Keratinocyte (primary cell): ENCODE results near the gene PCDHGA6.
A peak's percentile ranks its signal among the peaks of the same experiment; 100 is the strongest.

Experiments
- CTCF ChIP-seq, 3 experiments: IDR thresholded peaks in 1 of 3; conservative IDR thresholded peaks in 1 of 3; optimal IDR thresholded peaks in 1 of 3; 2 replicates in 2 of 3; 3 replicates in 1 of 3; pipeline versions ENCODE3 to v1.5.1; 2011; ENCODE audit warnings: low read length in 3 of 3, mild to moderate bottlenecking in 3 of 3, moderate library complexity in 2 of 3, control low read depth in 1 of 3, inconsistent platforms in 1 of 3; ENCODE audit not compliant: insufficient read depth in 2 of 3; ENCODE audit errors: extremely low read depth in 1 of 3
- EZH2 ChIP-seq: IDR thresholded peaks from one replicate; pipeline ENCODE4 v1.6.1; 2012; ENCODE audit warnings: inconsistent platforms, mild to moderate bottlenecking, low read length, moderate library complexity

DNA sequence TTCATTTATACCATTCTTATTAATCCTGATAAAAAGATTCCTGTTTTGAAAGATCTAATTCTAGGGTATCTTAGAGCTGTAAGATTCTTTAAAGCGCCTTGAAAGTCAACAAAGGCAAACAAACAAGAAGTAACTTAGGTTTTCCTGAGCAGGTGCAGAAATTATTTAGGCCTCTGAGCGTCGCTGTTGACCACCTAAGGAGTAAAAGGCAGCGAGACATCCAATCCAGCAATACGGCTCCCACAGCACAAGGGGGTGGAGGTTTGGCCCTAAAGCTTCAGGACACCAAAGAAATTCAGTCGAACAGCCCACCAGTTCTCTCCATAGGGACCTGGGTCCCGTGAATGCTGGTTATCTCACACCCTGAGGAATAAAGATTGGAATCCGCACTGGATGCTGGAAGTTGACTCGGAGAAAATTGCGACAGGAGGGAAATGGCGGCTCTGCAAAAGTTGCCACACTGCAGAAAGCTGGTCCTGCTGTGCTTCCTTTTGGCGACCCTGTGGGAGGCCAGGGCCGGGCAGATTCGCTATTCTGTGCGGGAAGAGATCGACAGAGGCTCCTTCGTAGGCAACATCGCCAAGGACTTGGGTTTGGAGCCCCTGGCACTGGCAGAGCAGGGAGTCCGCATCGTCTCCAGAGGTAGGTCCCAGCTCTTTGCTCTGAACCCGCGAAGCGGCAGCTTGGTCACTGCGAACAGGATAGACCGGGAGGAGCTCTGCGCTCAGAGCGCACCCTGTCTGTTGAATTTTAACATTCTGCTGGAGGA lies 35.0 kb upstream of the PCDHGA6 start, which contains the start of gene PCDHGA2:
- TF ChIP-seq CTCF (optimal IDR thresholded peaks at IDR 0.05 in 1 of 3, IDR thresholded peaks at IDR 0.05 in 1 of 3, conservative IDR thresholded peaks at IDR 0.05 in 1 of 3; ENCODE audit: extremely low read depth in 1 of 3, insufficient read depth in 2 of 3, low read length in 3 of 3) (peak; percentile 33 to 38 (median 37)), EZH2 (no peak)
